HCT116 (cell line): ENCODE results near the gene XYLT1. TPM values are rescaled to one million over a fixed set of nuclear protein-coding genes. Genes with fewer than 3 reads are reported as not detected.

Source experiments
- ATAC-seq: fragments of 200-7000 bp; cut with Tn5 transposase; 2 replicates; pipeline ENCODE4 v1.9.1; 2020; ENCODE audit warnings: mild to moderate bottlenecking, moderate library complexity
- BruUV-seq: library from RNA; stranded (reverse); fragments of 400-500 nt; replicated peaks from 2 replicates; lab custom pipeline; 2021; lab: Mats Ljungman, UMichigan
- CTCF ChIA-PET: fragments of 300-600 bp; sonication (Branson Sonifier 250); formaldehyde crosslinking; loops from one replicate; lab custom pipeline; 2021; ENCODE audit warnings: antibody characterized with exemption; lab: Charles Lee
- POLR2A ChIA-PET: fragments of 300-600, 350-600 bp; sonication (Branson Sonifier 250); formaldehyde crosslinking; loops from one replicate; lab custom pipeline; 2021; ENCODE audit warnings: antibody characterized with exemption; lab: Charles Lee
- RAD21 ChIA-PET, 2 experiments: fragments of 300-600 bp; sonication (Branson Sonifier 250); formaldehyde crosslinking; loops; one replicate each; lab custom pipeline; 2023; ENCODE audit warnings: low total read pairs in 2 of 2; ENCODE audit not compliant: uncharacterized antibody in 2 of 2, unreplicated experiment in 2 of 2, low non-redundant PET in 1 of 2; lab: Charles Lee
- DNase-seq: peaks from one replicate; pipeline ENCODE4 v3.0.0-alpha.2; 2010; ENCODE audit warnings: low read depth, low spot score
- H2AFZ ChIP-seq: fragments of 200-600 bp; shearing (Covaris generic), sonication (generic); 2 replicates; pipeline ENCODE4 v1.6.1; 2017; ENCODE audit warnings: low read depth, mixed run types, mixed read lengths, antibody characterized with exemption, low read length; ENCODE audit not compliant: poor library complexity, severe bottlenecking
- H3K27ac ChIP-seq: 2 replicates; pipeline ENCODE4 v1.5.1; 2012; ENCODE audit warnings: low read depth, low read length
- H3K27me3 ChIP-seq: fragments of 200-600 bp; sonication (generic); 2 replicates; pipeline ENCODE4 v1.6.1; 2016; ENCODE audit warnings: mixed run types, low read length, mixed read lengths; ENCODE audit not compliant: insufficient read depth
- H3K36me3 ChIP-seq, 2 experiments: fragments of 200-500 bp in 1 of 2; fragments of 200-600 bp in 1 of 2; sonication (Bioruptor generic) in 1 of 2; sonication (generic) in 1 of 2; 2 replicates each; pipeline versions ENCODE4 v1.5.1 to v1.6.1; 2014 to 2016; ENCODE audit warnings: low read length in 2 of 2, inconsistent platforms in 1 of 2, mixed read lengths in 1 of 2, mixed run types in 1 of 2; ENCODE audit not compliant: insufficient read depth in 2 of 2, control insufficient read depth in 1 of 2
- H3K4me1 ChIP-seq, 2 experiments: fragments of 200-600 bp in 1 of 2; sonication (generic) in 1 of 2; 2 replicates each; pipeline versions ENCODE4 v1.5.1 to v1.6.1; 2012 to 2017; ENCODE audit warnings: low read length in 2 of 2, inconsistent platforms in 1 of 2, mild to moderate bottlenecking in 1 of 2, mixed read lengths in 1 of 2, mixed run types in 1 of 2, moderate library complexity in 1 of 2; ENCODE audit not compliant: insufficient read depth in 2 of 2, control insufficient read depth in 1 of 2
- H3K4me2 ChIP-seq: fragments of 200-600 bp; sonication (generic); 2 replicates; pipeline ENCODE4 v1.6.1; 2017; ENCODE audit warnings: mixed run types, low read length, mixed read lengths
- H3K4me3 ChIP-seq, 2 experiments: fragments of 200-600 bp in 1 of 2; sonication (generic) in 1 of 2; replicated peaks in 1 of 2; 2 replicates each; pipeline ENCODE4 v1.5.1; 2011 to 2016; ENCODE audit warnings: low read length in 2 of 2, control low read depth in 1 of 2, low read depth in 1 of 2, mild to moderate bottlenecking in 1 of 2, mixed read lengths in 1 of 2, mixed run types in 1 of 2
- H3K79me2 ChIP-seq: fragments of 200-600 bp; sonication (generic); 2 replicates; pipeline ENCODE4 v1.6.1; 2017; ENCODE audit warnings: mild to moderate bottlenecking, mixed run types, low read length, moderate library complexity, mixed read lengths; ENCODE audit not compliant: insufficient read depth
- H3K9ac ChIP-seq: fragments of 200-600 bp; sonication (generic); 2 replicates; pipeline ENCODE4 v1.6.1; 2016; ENCODE audit warnings: low read length, mixed read lengths
- H3K9me2 ChIP-seq: fragments of 200-600 bp; sonication (generic), shearing (Covaris generic); 2 replicates; pipeline ENCODE4 v1.6.1; 2017; ENCODE audit warnings: mixed run types, mild to moderate bottlenecking, moderate library complexity; ENCODE audit not compliant: insufficient read depth
- H3K9me3 ChIP-seq, 2 experiments: fragments of 200-500 bp in 1 of 2; fragments of 200-600 bp in 1 of 2; sonication (Bioruptor generic) in 1 of 2; sonication (generic) in 1 of 2; 2 replicates each; pipeline ENCODE4 v1.6.1; 2014 to 2017; ENCODE audit warnings: low read length in 2 of 2, mixed read lengths in 2 of 2, inconsistent platforms in 1 of 2, low read depth in 1 of 2, mild to moderate bottlenecking in 1 of 2, mixed run types in 1 of 2, moderate library complexity in 1 of 2; ENCODE audit not compliant: control insufficient read depth in 1 of 2, insufficient read depth in 1 of 2
- H4K20me1 ChIP-seq: fragments of 200-600 bp; sonication (generic), shearing (Covaris generic); 2 replicates; pipeline ENCODE4 v1.6.1; 2017; ENCODE audit warnings: mixed run types, mild to moderate bottlenecking, moderate library complexity; ENCODE audit not compliant: insufficient read depth
- CBX3 ChIP-seq: IDR thresholded peaks from 2 replicates; pipeline ENCODE4 v1.6.1; 2012; ENCODE audit warnings: low read depth
- EZH2 ChIP-seq: fragments of 200-600 bp; sonication (generic); IDR thresholded peaks from 2 replicates; pipeline ENCODE4 v1.6.1; 2017; ENCODE audit warnings: antibody characterized with exemption, mixed run types
- POLR2AphosphoS5 ChIP-seq: IDR thresholded peaks from 2 replicates; pipeline ENCODE4 v1.6.1; 2011; ENCODE audit warnings: mild to moderate bottlenecking, low read depth, low read length, moderate library complexity
- RAD21 ChIP-seq: IDR thresholded peaks from 2 replicates; pipeline ENCODE4 v1.6.1; 2012; ENCODE audit warnings: low read depth, mild to moderate bottlenecking
- SP1 ChIP-seq: IDR thresholded peaks from 2 replicates; pipeline ENCODE4 v1.6.1; 2012; ENCODE audit warnings: low read depth
- TCF7L2 ChIP-seq: IDR thresholded peaks from 2 replicates; pipeline ENCODE4 v1.7.0; 2011; ENCODE audit warnings: borderline replicate concordance, inconsistent platforms; ENCODE audit not compliant: insufficient read depth, insufficient read length; ENCODE audit errors: extremely low read depth
- YY1 ChIP-seq: IDR thresholded peaks from 2 replicates; pipeline ENCODE4 v1.6.1; 2011; ENCODE audit warnings: low read length, low read depth, moderate library complexity, mild to moderate bottlenecking; ENCODE audit not compliant: insufficient replicate concordance; ENCODE audit errors: extremely low read depth
- ZFX ChIP-seq: fragments of 450-650 bp; IDR thresholded peaks from 2 replicates; pipeline ENCODE4 v1.6.1; 2017
- intact Hi-C: fragments of 100-400 bp; cut with micrococcal nuclease; formaldehyde crosslinking; loops from 2 replicates; pipeline ENCODE4 v1.10.0; 2022
- total RNA-seq: library from RNA; stranded (reverse); gene quantifications from one replicate; pipeline ENCODE4 v1.2.1, GENCODE V29; 2021; ENCODE audit not compliant: unreplicated experiment
- TF ChIP-seq, protein P1 (sequence below): IDR thresholded peaks from 2 replicates; pipeline ENCODE4 v1.6.1; 2012
- TF ChIP-seq, protein P2 (sequence below): IDR thresholded peaks from 2 replicates; pipeline ENCODE4 v1.6.1; 2012
- TF ChIP-seq, protein P3 (sequence below), 3 experiments: fragments of 200-600 bp in 1 of 3; sonication (generic) in 1 of 3; IDR thresholded peaks in 2 of 3; conservative IDR thresholded peaks in 1 of 3; 2 replicates each; pipeline ENCODE4 v1.5.1; 2012 to 2017; ENCODE audit warnings: low read depth in 2 of 3, low read length in 2 of 3, antibody characterized with exemption in 1 of 3, borderline replicate concordance in 1 of 3, control low read depth in 1 of 3, mild to moderate bottlenecking in 1 of 3, mixed read lengths in 1 of 3, mixed run types in 1 of 3, moderate library complexity in 1 of 3; ENCODE audit not compliant: insufficient read depth in 1 of 3
- TF ChIP-seq, protein P4 (sequence below): IDR thresholded peaks from 2 replicates; pipeline ENCODE4 v1.6.1; 2011; ENCODE audit warnings: mild to moderate bottlenecking, low read length, moderate library complexity; ENCODE audit not compliant: insufficient replicate concordance; ENCODE audit errors: extremely low read depth

XYLT1 gene
- total RNA-seq, 1 experiment from 2014 or later = 4.5 TPM

DNA sequence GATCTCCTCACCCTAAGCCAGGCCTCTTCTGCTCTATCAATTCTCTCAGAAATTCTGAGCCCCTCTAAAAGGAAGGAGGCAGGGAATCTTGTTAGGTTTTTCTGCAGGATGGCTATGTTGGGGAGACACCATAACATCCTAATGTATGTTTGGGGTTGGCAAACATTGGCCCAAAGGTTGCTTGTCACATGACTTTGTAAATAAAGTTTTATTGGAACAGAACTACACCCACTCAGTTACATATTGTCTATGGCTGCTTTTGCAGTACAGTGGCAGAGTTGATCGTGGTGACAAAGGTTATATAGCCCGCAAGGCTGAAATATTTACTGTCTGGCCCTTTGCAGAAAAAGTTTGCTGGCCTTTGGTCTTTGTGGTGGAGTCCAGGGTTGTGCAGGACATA lies 409.4 kb downstream of the XYLT1 start:
- Histone ChIP-seq H3K4me3 (no peak overlapping the region), H3K79me2 (no peaks in the 10 kb centered on the region), H3K27ac (no peak overlapping the region), H3K36me3 (no peaks in the 10 kb centered on the region), H3K9ac (no peak overlapping the region), H3K4me2 (no peak overlapping the region), H3K4me1 (no peaks in the 10 kb centered on the region), H3K9me3 (no peaks in the 10 kb centered on the region), H4K20me1 (no peaks in the 10 kb centered on the region)
- BruUV-seq = no TSS peak
- ChIA-PET POLR2A (no interaction called here), CTCF (no interaction called here), RAD21 (no interaction called here)
- DNase-seq = no peak
- TF ChIP-seq, protein P1, sequence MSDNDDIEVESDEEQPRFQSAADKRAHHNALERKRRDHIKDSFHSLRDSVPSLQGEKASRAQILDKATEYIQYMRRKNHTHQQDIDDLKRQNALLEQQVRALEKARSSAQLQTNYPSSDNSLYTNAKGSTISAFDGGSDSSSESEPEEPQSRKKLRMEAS = no peak
- TF ChIP-seq CBX3 (no peak), POLR2AphosphoS5 (no peak), YY1 (no peak), RAD21 (no peak), EZH2 (no peak), TCF7L2 (no peak), ZFX (no peak), SP1 (no peak)
- TF ChIP-seq, protein P2, sequence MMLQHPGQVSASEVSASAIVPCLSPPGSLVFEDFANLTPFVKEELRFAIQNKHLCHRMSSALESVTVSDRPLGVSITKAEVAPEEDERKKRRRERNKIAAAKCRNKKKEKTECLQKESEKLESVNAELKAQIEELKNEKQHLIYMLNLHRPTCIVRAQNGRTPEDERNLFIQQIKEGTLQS = no peak
- TF ChIP-seq, protein P3, sequence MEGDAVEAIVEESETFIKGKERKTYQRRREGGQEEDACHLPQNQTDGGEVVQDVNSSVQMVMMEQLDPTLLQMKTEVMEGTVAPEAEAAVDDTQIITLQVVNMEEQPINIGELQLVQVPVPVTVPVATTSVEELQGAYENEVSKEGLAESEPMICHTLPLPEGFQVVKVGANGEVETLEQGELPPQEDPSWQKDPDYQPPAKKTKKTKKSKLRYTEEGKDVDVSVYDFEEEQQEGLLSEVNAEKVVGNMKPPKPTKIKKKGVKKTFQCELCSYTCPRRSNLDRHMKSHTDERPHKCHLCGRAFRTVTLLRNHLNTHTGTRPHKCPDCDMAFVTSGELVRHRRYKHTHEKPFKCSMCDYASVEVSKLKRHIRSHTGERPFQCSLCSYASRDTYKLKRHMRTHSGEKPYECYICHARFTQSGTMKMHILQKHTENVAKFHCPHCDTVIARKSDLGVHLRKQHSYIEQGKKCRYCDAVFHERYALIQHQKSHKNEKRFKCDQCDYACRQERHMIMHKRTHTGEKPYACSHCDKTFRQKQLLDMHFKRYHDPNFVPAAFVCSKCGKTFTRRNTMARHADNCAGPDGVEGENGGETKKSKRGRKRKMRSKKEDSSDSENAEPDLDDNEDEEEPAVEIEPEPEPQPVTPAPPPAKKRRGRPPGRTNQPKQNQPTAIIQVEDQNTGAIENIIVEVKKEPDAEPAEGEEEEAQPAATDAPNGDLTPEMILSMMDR (IDR thresholded peaks at IDR 0.05 in 2 of 3, conservative IDR thresholded peaks at IDR 0.05 in 1 of 3; ENCODE audit: borderline replicate concordance in 1 of 3, insufficient read depth in 1 of 3, low read depth in 2 of 3, low read length in 2 of 3) = no peak
- TF ChIP-seq, protein P4, sequence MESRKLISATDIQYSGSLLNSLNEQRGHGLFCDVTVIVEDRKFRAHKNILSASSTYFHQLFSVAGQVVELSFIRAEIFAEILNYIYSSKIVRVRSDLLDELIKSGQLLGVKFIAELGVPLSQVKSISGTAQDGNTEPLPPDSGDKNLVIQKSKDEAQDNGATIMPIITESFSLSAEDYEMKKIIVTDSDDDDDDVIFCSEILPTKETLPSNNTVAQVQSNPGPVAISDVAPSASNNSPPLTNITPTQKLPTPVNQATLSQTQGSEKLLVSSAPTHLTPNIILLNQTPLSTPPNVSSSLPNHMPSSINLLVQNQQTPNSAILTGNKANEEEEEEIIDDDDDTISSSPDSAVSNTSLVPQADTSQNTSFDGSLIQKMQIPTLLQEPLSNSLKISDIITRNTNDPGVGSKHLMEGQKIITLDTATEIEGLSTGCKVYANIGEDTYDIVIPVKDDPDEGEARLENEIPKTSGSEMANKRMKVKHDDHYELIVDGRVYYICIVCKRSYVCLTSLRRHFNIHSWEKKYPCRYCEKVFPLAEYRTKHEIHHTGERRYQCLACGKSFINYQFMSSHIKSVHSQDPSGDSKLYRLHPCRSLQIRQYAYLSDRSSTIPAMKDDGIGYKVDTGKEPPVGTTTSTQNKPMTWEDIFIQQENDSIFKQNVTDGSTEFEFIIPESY = no peak
- TF ChIP-seq, all 23 proteins: peak for 0
- intact Hi-C loops = no loop called here
- Histone ChIP-seq H3K9me2 (no peaks in the 10 kb centered on the region), H2AFZ (no peak overlapping the region), H3K27me3 (peaks cover 18% of the 10 kb centered on the region)
- no peak for ATAC-seq
